Endothelial cell of umbilical vein (primary cell): ENCODE data around the gene MARK3. TPM values are rescaled to one million over a fixed set of nuclear protein-coding genes. Genes with fewer than 3 reads are reported as not detected.
A peak's percentile ranks its signal among the peaks of the same experiment; 100 is the strongest.

Experiments
- BruUV-seq: library from RNA; stranded (reverse); fragments of 400-500 nt; replicated peaks from 2 replicates; lab custom pipeline; 2021; lab: Mats Ljungman, UMichigan
- CTCF ChIA-PET: fragments of 300-600, 350-600 bp; sonication (Branson Sonifier 250); formaldehyde crosslinking; loops from one replicate; lab custom pipeline; 2021; ENCODE audit warnings: antibody characterized with exemption, inconsistent platforms; lab: Charles Lee
- POLR2A ChIA-PET: fragments of 300-600, 350-600 bp; sonication (Branson Sonifier 250); formaldehyde crosslinking; loops from one replicate; lab custom pipeline; 2021; ENCODE audit warnings: antibody characterized with exemption, inconsistent platforms; lab: Charles Lee
- DNase-seq: peaks from one replicate; pipeline ENCODE4 v3.0.0-alpha.2; 2011; ENCODE audit warnings: low read depth, low spot score
- FAIRE-seq: peaks from 2 replicates; lab custom pipeline; 2011; peaks lifted over from hg19 to GRCh38; lab: Jason Lieb, UNC
- H2AFZ ChIP-seq: 2 replicates; pipeline ENCODE4 v1.6.0; 2012; ENCODE audit warnings: low read depth, low read length, control low read depth, inconsistent platforms
- H3K27ac ChIP-seq: 2 replicates; pipeline ENCODE4 v1.5.1; 2011; ENCODE audit warnings: low read depth, mild to moderate bottlenecking, control low read depth, low read length, moderate library complexity; ENCODE audit not compliant: insufficient read depth
- H3K27me3 ChIP-seq, 2 experiments: 2 replicates each; pipeline versions ENCODE4 v1.6.0 to v1.6.1; 2011; ENCODE audit warnings: low read length in 2 of 2, mixed read lengths in 1 of 2; ENCODE audit not compliant: control insufficient read depth in 2 of 2, insufficient read depth in 2 of 2
- H3K36me3 ChIP-seq, 2 experiments: 2 replicates in 1 of 2; 3 replicates in 1 of 2; pipeline ENCODE4 v1.5.1; 2011; ENCODE audit warnings: low read length in 2 of 2, mild to moderate bottlenecking in 1 of 2, moderate library complexity in 1 of 2; ENCODE audit not compliant: control insufficient read depth in 2 of 2, insufficient read depth in 2 of 2; ENCODE audit errors: extremely low read depth in 1 of 2
- H3K4me1 ChIP-seq: 3 replicates; pipeline ENCODE4 v1.5.1; 2011; ENCODE audit warnings: mild to moderate bottlenecking, low read length; ENCODE audit not compliant: control insufficient read depth, insufficient read depth; ENCODE audit errors: extremely low read depth
- H3K4me2 ChIP-seq: 2 replicates; pipeline ENCODE4 v1.6.1; 2011; ENCODE audit warnings: low read length, control low read depth, mixed read lengths; ENCODE audit not compliant: insufficient read depth
- H3K4me3 ChIP-seq, 3 experiments: fragments of 200-600 bp in 1 of 3; sonication (generic), shearing (Covaris generic) in 1 of 3; replicated peaks in 1 of 3; 2 replicates each; pipeline ENCODE4 v1.5.1; 2011 to 2016; ENCODE audit warnings: control low read depth in 3 of 3, low read length in 3 of 3, mild to moderate bottlenecking in 2 of 3, inconsistent platforms in 1 of 3, low read depth in 1 of 3, moderate library complexity in 1 of 3; ENCODE audit not compliant: insufficient read depth in 1 of 3
- H3K79me2 ChIP-seq: 2 replicates; pipeline ENCODE4 v1.6.0; 2012; ENCODE audit warnings: low read length, inconsistent platforms; ENCODE audit not compliant: control insufficient read depth, insufficient read depth
- H3K9ac ChIP-seq: replicated peaks from 2 replicates; pipeline ENCODE3; 2011; ENCODE audit warnings: low read length, control low read depth; ENCODE audit not compliant: insufficient read depth; ENCODE audit errors: extremely low read depth
- H3K9me1 ChIP-seq: replicated peaks from 3 replicates; pipeline ENCODE4 v1.6.0; 2011; ENCODE audit warnings: mild to moderate bottlenecking, low read length; ENCODE audit not compliant: control insufficient read depth, insufficient read depth; ENCODE audit errors: extremely low read depth
- H3K9me3 ChIP-seq: replicated peaks from 2 replicates; pipeline ENCODE4 v1.5.1; 2012; ENCODE audit warnings: low read length, inconsistent platforms; ENCODE audit not compliant: control insufficient read depth, insufficient read depth
- H4K20me1 ChIP-seq: replicated peaks from 2 replicates; pipeline ENCODE3; 2011; ENCODE audit warnings: mild to moderate bottlenecking, low read length; ENCODE audit not compliant: control insufficient read depth, insufficient read depth; ENCODE audit errors: extremely low read depth
- EZH2 ChIP-seq: IDR thresholded peaks from 2 replicates; pipeline ENCODE4 v1.6.1; 2012; ENCODE audit warnings: borderline replicate concordance, low read depth, mild to moderate bottlenecking, moderate library complexity, low read length, inconsistent platforms; ENCODE audit not compliant: severe bottlenecking
- FOS ChIP-seq: IDR thresholded peaks from 2 replicates; pipeline ENCODE4 v1.6.1; 2011; ENCODE audit warnings: mild to moderate bottlenecking, low read length, moderate library complexity, borderline replicate concordance; ENCODE audit not compliant: insufficient read depth
- GATA2 ChIP-seq: IDR thresholded peaks from 2 replicates; pipeline ENCODE4 v1.7.0; 2011; ENCODE audit warnings: low read depth, mild to moderate bottlenecking, moderate library complexity, mixed read lengths, low read length; ENCODE audit not compliant: insufficient read length, insufficient read depth
- JUN ChIP-seq: IDR thresholded peaks from 2 replicates; pipeline ENCODE4 v1.6.1; 2011; ENCODE audit warnings: borderline replicate concordance, low read depth; ENCODE audit not compliant: insufficient read length, insufficient read depth
- MYC ChIP-seq: IDR thresholded peaks from one replicate; pipeline ENCODE4 v1.6.1; 2011; ENCODE audit warnings: mild to moderate bottlenecking, low read depth, low read length
- POLR2A ChIP-seq: IDR thresholded peaks from 2 replicates; pipeline ENCODE4 v1.6.1; 2012; ENCODE audit warnings: low read depth, mild to moderate bottlenecking, control low read depth, low read length
- POLR2AphosphoS5 ChIP-seq: IDR thresholded peaks from 2 replicates; pipeline ENCODE4 v1.6.1; 2012; ENCODE audit warnings: low read depth, mild to moderate bottlenecking, control low read depth, low read length, moderate library complexity; ENCODE audit not compliant: insufficient read depth
- dilution Hi-C: fragments of 300-500 bp; cut with MboI; formaldehyde crosslinking; loops from one replicate; pipeline ENCODE4 v1.15.0; 2019; ENCODE audit warnings: low sequenced_read_pairs; ENCODE audit not compliant: extremely low pct_ligation_motif_present
- intact Hi-C: fragments of 100-400 bp; cut with micrococcal nuclease; formaldehyde crosslinking; loops from one replicate; pipeline ENCODE4 v1.10.0; 2022
- polyA plus RNA-seq, 4 experiments: library from polyadenylated mRNA; depleted of rRNA in 3 of 4; stranded (reverse) in 3 of 4; unstranded in 1 of 4; fragments of >200 nt; gene quantifications; 2 replicates each; pipeline versions ENCODE4 v1.2.1 to v1.2.3, GENCODE V29; 2011 to 2012; ENCODE audit warnings: missing spikeins in 1 of 4
- total RNA-seq: library from RNA; stranded (reverse); gene quantifications from 2 replicates; pipeline ENCODE4 v1.2.3, GENCODE V29; 2021
- TF ChIP-seq, protein P1 (sequence below), 2 donors: IDR thresholded peaks; 1 replicate in 1 of 2; 2 replicates in 1 of 2; pipeline ENCODE4 v1.5.1; 2011; ENCODE audit warnings: low read length in 2 of 2, mild to moderate bottlenecking in 2 of 2, moderate library complexity in 2 of 2, control low read depth in 1 of 2, inconsistent platforms in 1 of 2, low read depth in 1 of 2; ENCODE audit not compliant: insufficient read depth in 1 of 2; ENCODE audit errors: extremely low read depth in 1 of 2
- TF ChIP-seq, protein P2 (sequence below): IDR thresholded peaks from 2 replicates; pipeline ENCODE4 v1.6.1; 2011; ENCODE audit not compliant: insufficient read depth, insufficient read length

Gene MARK3
- total and polyA plus RNA-seq, 2 donors (not counting 3 experiments of a cell fraction or from before 2014, with no cell fraction given), result 46.6 to 96.1 TPM

DNA sequence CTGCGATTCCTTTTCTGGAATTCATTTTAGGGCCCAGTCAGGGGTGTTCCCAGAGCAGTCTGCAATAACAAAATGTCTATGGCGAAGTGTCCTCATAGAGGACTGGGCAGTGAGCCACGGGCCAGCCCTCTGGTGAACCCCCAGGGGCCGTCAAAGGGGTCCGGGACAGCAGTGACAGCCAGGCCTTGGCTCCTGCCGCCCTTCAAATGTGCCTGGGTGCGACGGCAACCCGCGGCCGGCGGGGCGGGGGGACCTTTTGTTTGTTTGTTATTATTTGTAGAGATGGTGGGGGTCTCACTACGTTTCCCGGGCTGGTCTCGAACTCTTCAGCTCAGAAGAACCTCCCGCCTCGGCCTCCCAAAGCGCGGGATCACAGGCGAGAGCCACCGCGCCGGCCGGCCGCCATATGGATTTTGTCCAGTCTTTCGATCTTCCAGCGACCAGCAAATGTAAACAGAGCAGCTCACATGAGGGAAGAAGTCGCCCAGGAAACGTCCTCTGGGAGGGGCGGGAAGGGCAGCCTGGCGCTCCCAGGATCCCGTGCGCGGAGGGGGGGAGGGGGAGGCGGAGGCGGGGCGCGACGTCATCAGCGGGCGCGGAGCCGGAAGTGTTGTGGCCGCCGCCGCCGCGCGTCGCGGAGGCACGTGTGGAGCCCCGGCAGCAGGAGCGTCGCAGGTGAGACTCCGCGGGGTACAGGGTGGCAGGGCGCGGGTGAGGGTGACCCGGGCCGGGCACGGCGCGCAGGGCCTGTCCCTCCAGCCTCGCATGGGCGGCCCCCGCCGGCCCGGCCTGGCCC lies 143.6 kb downstream of the MARK3 start, which contains the start of gene TRMT61A:
Gene TRMT61A, plus strand, starts transcription at position 610 of the 796 bp plus-strand sequence. CDS start 783 bp downstream, outside the sequence.
- intact Hi-C loops (loop anchor here (5.0 kb wide), 1 partner anchor 34 kb away; the partner anchor contains the start of genes BAG5 and COA8), dilution Hi-C loops (no loop called here)
- TF ChIP-seq EZH2 (no peak), MYC (peak; percentile 44), FOS (no peak), JUN (no peak), GATA2 (no peak), POLR2A (no peak), POLR2AphosphoS5 (peak; percentile 73)
- TF ChIP-seq, protein P1, sequence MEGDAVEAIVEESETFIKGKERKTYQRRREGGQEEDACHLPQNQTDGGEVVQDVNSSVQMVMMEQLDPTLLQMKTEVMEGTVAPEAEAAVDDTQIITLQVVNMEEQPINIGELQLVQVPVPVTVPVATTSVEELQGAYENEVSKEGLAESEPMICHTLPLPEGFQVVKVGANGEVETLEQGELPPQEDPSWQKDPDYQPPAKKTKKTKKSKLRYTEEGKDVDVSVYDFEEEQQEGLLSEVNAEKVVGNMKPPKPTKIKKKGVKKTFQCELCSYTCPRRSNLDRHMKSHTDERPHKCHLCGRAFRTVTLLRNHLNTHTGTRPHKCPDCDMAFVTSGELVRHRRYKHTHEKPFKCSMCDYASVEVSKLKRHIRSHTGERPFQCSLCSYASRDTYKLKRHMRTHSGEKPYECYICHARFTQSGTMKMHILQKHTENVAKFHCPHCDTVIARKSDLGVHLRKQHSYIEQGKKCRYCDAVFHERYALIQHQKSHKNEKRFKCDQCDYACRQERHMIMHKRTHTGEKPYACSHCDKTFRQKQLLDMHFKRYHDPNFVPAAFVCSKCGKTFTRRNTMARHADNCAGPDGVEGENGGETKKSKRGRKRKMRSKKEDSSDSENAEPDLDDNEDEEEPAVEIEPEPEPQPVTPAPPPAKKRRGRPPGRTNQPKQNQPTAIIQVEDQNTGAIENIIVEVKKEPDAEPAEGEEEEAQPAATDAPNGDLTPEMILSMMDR (IDR thresholded peaks at IDR 0.05; ENCODE audit: extremely low read depth in 1 of 2, insufficient read depth in 1 of 2, low read depth in 1 of 2, low read length in 2 of 2), result no peak
- TF ChIP-seq, protein P2, sequence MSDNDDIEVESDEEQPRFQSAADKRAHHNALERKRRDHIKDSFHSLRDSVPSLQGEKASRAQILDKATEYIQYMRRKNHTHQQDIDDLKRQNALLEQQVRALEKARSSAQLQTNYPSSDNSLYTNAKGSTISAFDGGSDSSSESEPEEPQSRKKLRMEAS, result peak; percentile 84
- ChIA-PET POLR2A (interaction anchor here (0.9 to 1.4 kb wide), 2 partner anchors 12 to 33 kb away, joined by 3 read pairs; partner anchors contain the start of gene BAG5), CTCF (interaction anchor here (1.1 to 4.8 kb wide), 4 partner anchors 10 to 29 kb away, joined by 3 to 49 read pairs (median 4); no protein-coding TSS in a partner anchor)
- BruUV-seq, result TSS peak; percentile 89
- Histone ChIP-seq H3K4me3 (peak within 1 kb of the TSS; percentile 73 to 94 (median 78)), H3K9ac (peak within 1 kb of the TSS; percentile 74), H4K20me1 (no peaks in the 10 kb centered on the region), H3K4me1 (peaks cover 8% of the 10 kb centered on the region), H3K36me3 (peaks cover 0 to 2% of the 10 kb centered on the region in 2 experiments), H3K9me3 (no peaks in the 10 kb centered on the region), H3K27ac (peak within 1 kb of the TSS; percentile 43), H3K27me3 (peaks cover 6% of the 10 kb centered on the region in 2 experiments), H3K4me2 (peak within 1 kb of the TSS; percentile 75), H3K9me1 (no peaks in the 10 kb centered on the region), H2AFZ (peak within 1 kb of the TSS; percentile 91), H3K79me2 (peaks cover 21% of the 10 kb centered on the region)
- FAIRE-seq, result peak; percentile 86
- peak; percentile 49 for DNase-seq
